Adrenal gland (tissue), 12 donors: ENCODE results near the gene NHSL2. TPM values are rescaled to one million over a fixed set of nuclear protein-coding genes. Genes with fewer than 3 reads are reported as not detected.
A peak's percentile ranks its signal among the peaks of the same experiment; 100 is the strongest.

Source experiments
- DNase-seq, 7 donors: peaks; one replicate each; pipeline ENCODE4 v3.0.0-alpha.2; 2019 to 2020
- H3K27ac ChIP-seq, 5 donors: fragments of 200-600 bp; sonication (generic) in 4 of 5; 1 replicate in 3 of 5; 2 replicates in 2 of 5; pipeline versions ENCODE4 v1.5.1 to v1.8.0; 2016 to 2020; ENCODE audit warnings: mild to moderate bottlenecking in 1 of 5
- H3K27me3 ChIP-seq: fragments of 200-600 bp; 2 replicates; pipeline ENCODE4 v1.8.0; 2021
- H3K36me3 ChIP-seq, 2 donors: fragments of 200-600 bp; replicated peaks in 1 of 2; 1 replicate in 1 of 2; 2 replicates in 1 of 2; pipeline versions ENCODE4 v1.5.1 to v1.8.0; 2018 to 2022
- H3K4me1 ChIP-seq, 2 donors: fragments of 200-600 bp; replicated peaks in 1 of 2; 1 replicate in 1 of 2; 2 replicates in 1 of 2; pipeline versions ENCODE4 v1.5.1 to v1.8.0; 2018 to 2021
- H3K4me3 ChIP-seq, 4 donors: fragments of 200-600 bp; sonication (generic) in 3 of 4; one replicate each; pipeline ENCODE4 v1.5.1; 2016 to 2018
- H3K9me3 ChIP-seq, 3 donors: fragments of 200-600 bp; sonication (generic) in 1 of 3; replicated peaks in 1 of 3; 1 replicate in 2 of 3; 2 replicates in 1 of 3; pipeline versions ENCODE4 v1.5.1 to v1.8.0; 2016 to 2021
- CTCF ChIP-seq, 6 experiments: fragments of 450-650 bp in 4 of 6; fragments of 200-600 bp in 2 of 6; sonication (generic) in 1 of 6; IDR thresholded peaks; 1 replicate in 5 of 6; 2 replicates in 1 of 6; pipeline versions ENCODE4 v1.5.1 to v1.8.0; 2016 to 2021; ENCODE audit warnings: antibody characterized with exemption in 6 of 6, mild to moderate bottlenecking in 2 of 6, moderate library complexity in 1 of 6
- POLR2A ChIP-seq, 2 donors: fragments of 450-650 bp; IDR thresholded peaks; one replicate each; pipeline ENCODE4 v1.6.1; 2017; ENCODE audit warnings: antibody characterized with exemption in 2 of 2, mild to moderate bottlenecking in 2 of 2, moderate library complexity in 1 of 2
- WGBS, 4 donors: extraction: QIAGEN DNeasy Blood & Tissue Kit in 2 of 4; methylation state at CpG; one replicate each; pipeline versions ENCODE4 v1.1.5 to v1.1.7; 2013 to 2017; 5-methylcytosine and 5-hydroxymethylcytosine counted together
- intact Hi-C, 2 donors: fragments of 100-400 bp; cut with DNase I; formaldehyde crosslinking; loops; one replicate each; pipeline versions ENCODE4 v1.14.1 to v1.15.0; 2022 to 2023
- polyA plus RNA-seq, 3 donors: library from polyadenylated mRNA; stranded (reverse); fragments of 200-250 nt in 2 of 3; fragments of 350-450 nt in 1 of 3; fragmentation: Illumina TruSeq in 1 of 3; extraction: RNeasy Lipid Tissue Mini Kit (QIAGEN cat#74804) in 1 of 3; gene quantifications; one replicate each; pipeline ENCODE4 v1.2.3, GENCODE V29; 2013 to 2014
- total RNA-seq, 9 donors: library from RNA; depleted of rRNA in 4 of 9; stranded (reverse); fragments of >200 nt in 4 of 9; fragments of 120-200 nt in 1 of 9; fragmentation: NEBNext Ultra II Directional in 1 of 9; extraction: Animal tissue kit (Norgen Biotek cat#: 25700) in 1 of 9; gene quantifications; one replicate each; pipeline versions ENCODE4 v1.1.0 to v1.2.4, GENCODE V29; 2013 to 2023
- donor health status: healthy with polysubstance abuse.
- donor health status: Bipolar disorder and iron deficiency.
- donor health status: DM: yes; HTN: yes; CAD: no.
- donor health status: DM: no; HTN: no; CAD: no.
- donor health status: DM: no; HTN: no; CAD: no.
- donor health status: DM: yes; HTN: yes; CAD: no.

NHSL2 gene
- total and polyA plus RNA-seq, 12 donors: 1.3 to 18.2 (median 4.8) TPM

- no peak for DNase-seq
- no peak overlapping the region for H3K27ac ChIP-seq
- no peaks in the 10 kb centered on the region for H3K4me1 ChIP-seq
- no peaks in the 10 kb centered on the region for H3K9me3 ChIP-seq
- no peak overlapping the region for H3K4me3 ChIP-seq
- no peak for TF ChIP-seq POLR2A (IDR thresholded peaks at IDR 0.05)
- TF ChIP-seq CTCF (IDR thresholded peaks at IDR 0.05): no peak
- WGBS, 4 donors: 80 to 84% (median 82%) methylated on average over 3 of the region's 3 CpGs
- peaks cover 14% of the 10 kb centered on the region for H3K27me3 ChIP-seq
- H3K36me3 ChIP-seq: no peaks in the 10 kb centered on the region
- intact Hi-C loops: no loop called here
Observed at GRCh38 chrX:71996136-71996535, 85.5 kb downstream of the NHSL2 start.

GRCh38 chrX:71996826-71997225, 86.2 kb downstream of the NHSL2 start:
- intact Hi-C loops: no loop called here

GRCh38 chrX:71997320-71997719, 86.7 kb downstream of the NHSL2 start:
- WGBS, 4 donors: 56 to 74% (median 58%) methylated on average over 3 of the region's 3 CpGs; no CpG with 5 or more reads in 1 of the 4 donors
- H3K27ac ChIP-seq: peak overlapping the region in 1 of 5 donors; percentile 69
- DNase-seq: no peak
- no peaks in the 10 kb centered on the region for H3K9me3 ChIP-seq
- peaks cover 18% of the 10 kb centered on the region for H3K27me3 ChIP-seq
- TF ChIP-seq POLR2A (IDR thresholded peaks at IDR 0.05): no peak
- TF ChIP-seq CTCF (IDR thresholded peaks at IDR 0.05): no peak
- H3K36me3 ChIP-seq: no peaks in the 10 kb centered on the region
- intact Hi-C loops: no loop called here
- no peaks in the 10 kb centered on the region for H3K4me1 ChIP-seq
- H3K4me3 ChIP-seq: no peak overlapping the region

More at GRCh38 chrX:71996826-71997225, 86.2 kb downstream of the NHSL2 start:
- TF ChIP-seq CTCF (IDR thresholded peaks at IDR 0.05) (no peak), POLR2A (IDR thresholded peaks at IDR 0.05) (no peak)
- Histone ChIP-seq H3K9me3 (no peaks in the 10 kb centered on the region), H3K4me3 (no peak overlapping the region), H3K27me3 (peaks cover 14% of the 10 kb centered on the region), H3K27ac (peak overlapping the region in 1 of 5 donors; percentile 69), H3K36me3 (no peaks in the 10 kb centered on the region), H3K4me1 (no peaks in the 10 kb centered on the region)
- 54 to 71% (median 63%) methylated on average over 5 to 6 of the region's 6 CpGs for WGBS, 4 donors
- peak in 1 of 7 donors; percentile 26 for DNase-seq

GRCh38 chrX:71998836-71999509, 88.3 kb downstream of the NHSL2 start:
- no peak overlapping the region for H3K4me3 ChIP-seq
- H3K9me3 ChIP-seq: no peaks in the 10 kb centered on the region
- intact Hi-C loops: no loop called here
- H3K4me1 ChIP-seq: no peaks in the 10 kb centered on the region
- peaks cover 18% of the 10 kb centered on the region for H3K27me3 ChIP-seq
- TF ChIP-seq POLR2A (IDR thresholded peaks at IDR 0.05): no peak
- TF ChIP-seq CTCF (IDR thresholded peaks at IDR 0.05): peak; percentile 33 to 63 (median 56)
- no peak overlapping the region for H3K27ac ChIP-seq
- H3K36me3 ChIP-seq: no peaks in the 10 kb centered on the region
- DNase-seq: peak in 6 of 7 donors; percentile 32 to 61 (median 43)
- WGBS, 4 donors: 8 to 17% (median 15%) methylated on average over 6 of the region's 6 CpGs
